ENCODE data around the gene CACNB4.

DNA sequence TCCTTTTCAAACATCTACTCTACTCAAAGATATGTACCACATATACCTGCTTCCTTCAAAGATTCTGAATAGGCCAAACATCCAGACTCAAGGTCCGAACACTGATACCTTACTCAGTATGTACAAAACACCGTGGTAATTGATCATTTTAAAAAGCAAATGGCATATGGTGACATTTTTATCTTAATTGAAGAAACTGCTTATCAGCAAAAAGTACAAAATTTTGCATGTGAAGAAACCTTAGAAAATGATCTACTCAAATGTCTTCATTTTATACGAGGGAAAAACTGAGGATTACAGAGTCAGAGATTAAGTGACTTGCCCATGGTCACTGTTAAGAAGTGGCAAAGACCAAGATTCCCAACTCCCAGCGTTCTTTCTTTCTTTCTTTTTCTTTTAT lies 133.0 kb downstream of the CACNB4 start:
- TF ChIP-seq TARDBP (IDR thresholded peaks at IDR 0.05) (no peak), ARNT (IDR thresholded peaks at IDR 0.05) (no peak), FOXM1 (IDR thresholded peaks at IDR 0.05; ENCODE audit: borderline replicate concordance) (no peak), FOXA1 (IDR thresholded peaks at IDR 0.05) (no peak), ELF4 (IDR thresholded peaks at IDR 0.05) (no peak), CTBP1 (IDR thresholded peaks at IDR 0.05; ENCODE audit: borderline replicate concordance) (no peak), SUZ12 (IDR thresholded peaks at IDR 0.05) (no peak), FOXK2 (IDR thresholded peaks at IDR 0.05) (no peak), L3MBTL2 (conservative IDR thresholded peaks at IDR 0.05) (no peak), BHLHE40 (IDR thresholded peaks at IDR 0.05; ENCODE audit: borderline replicate concordance) (no peak), SP1 (IDR thresholded peaks at IDR 0.05) (no peak)
- TF ChIP-seq, protein P1, sequence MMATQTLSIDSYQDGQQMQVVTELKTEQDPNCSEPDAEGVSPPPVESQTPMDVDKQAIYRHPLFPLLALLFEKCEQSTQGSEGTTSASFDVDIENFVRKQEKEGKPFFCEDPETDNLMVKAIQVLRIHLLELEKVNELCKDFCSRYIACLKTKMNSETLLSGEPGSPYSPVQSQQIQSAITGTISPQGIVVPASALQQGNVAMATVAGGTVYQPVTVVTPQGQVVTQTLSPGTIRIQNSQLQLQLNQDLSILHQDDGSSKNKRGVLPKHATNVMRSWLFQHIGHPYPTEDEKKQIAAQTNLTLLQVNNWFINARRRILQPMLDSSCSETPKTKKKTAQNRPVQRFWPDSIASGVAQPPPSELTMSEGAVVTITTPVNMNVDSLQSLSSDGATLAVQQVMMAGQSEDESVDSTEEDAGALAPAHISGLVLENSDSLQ (IDR thresholded peaks at IDR 0.05) = no peak

Measured in HEK293T (cell line).